Measurements from ENCODE around the gene NISCH.

Gene NISCH

DNA sequence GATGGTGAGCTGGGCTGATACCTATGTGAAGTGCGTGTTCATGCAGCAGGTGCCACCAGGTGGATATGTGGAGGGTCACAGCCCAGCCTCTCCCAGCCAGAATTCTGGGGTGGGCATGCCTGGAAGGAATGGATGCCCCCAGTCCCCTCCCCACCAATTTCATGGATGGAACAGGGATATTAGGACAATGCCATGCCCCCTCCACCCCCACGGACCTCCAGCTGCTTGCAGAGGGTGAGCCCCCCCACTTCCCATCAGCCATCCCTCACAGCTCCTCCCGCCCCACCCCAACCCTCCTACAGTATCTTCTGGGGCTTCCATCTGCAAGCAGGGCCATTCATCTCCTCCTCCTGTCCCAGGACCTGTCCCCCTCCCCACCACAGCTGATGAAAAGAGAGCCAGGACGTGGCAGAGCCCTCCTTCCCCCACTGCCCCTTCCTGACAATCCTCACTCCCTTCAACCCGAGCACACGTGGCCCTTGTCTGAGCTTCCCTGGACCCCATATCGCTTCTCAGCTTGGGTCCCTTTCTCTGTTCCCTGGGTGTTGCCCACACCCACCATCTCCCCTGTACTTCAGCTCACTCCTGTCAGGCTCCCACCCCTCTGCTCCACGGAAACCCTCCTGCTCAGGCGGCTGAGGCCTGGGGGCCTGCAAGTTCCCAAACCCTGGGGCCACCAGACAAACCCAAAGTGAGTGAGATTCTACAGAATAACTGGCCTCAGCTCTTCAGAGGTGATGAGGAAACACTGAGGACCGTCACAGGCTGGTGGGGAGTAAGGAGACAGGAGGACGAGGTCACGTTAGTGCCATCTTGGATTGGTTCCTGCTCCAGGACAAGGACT is 7.7 kb upstream of the NISCH start:
- DNase-seq: no peak

DNA sequence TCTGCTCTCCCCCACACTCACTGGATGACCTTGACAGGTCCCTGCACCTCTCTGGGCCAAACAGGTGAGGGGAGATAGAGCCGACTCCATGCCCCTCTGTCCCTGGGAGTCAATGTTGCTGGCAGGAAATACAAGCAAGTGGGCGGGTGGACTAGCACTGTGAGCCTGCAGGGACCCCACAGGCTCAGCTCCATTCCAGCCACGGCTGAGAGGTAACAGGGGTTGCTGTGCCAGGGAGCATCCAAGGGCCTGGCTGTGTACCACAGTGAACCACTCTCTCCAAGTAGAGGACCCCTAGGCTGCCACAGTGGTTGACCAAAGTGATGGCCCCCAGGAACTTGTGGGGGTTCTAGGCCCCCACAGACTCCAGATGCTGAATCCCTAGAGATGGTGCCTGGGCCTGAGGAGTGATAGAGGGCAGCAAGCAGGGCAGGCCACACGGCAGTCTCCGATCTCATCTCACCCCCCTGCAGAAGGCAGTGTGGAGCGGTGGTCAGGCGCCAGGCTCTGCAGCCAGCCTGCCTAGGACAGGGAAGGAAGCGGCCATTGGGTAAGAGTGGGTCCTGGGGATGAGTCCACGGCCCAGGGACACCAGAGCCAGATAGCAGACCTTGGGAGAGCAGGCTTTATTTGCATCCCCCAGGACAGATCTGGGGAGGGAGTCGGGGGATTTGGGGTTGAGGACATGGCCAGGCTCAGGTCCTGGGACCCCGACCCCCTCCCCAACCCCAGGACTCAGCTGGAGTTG is 4.7 kb upstream of the NISCH start:
- no peak for DNase-seq

DNA sequence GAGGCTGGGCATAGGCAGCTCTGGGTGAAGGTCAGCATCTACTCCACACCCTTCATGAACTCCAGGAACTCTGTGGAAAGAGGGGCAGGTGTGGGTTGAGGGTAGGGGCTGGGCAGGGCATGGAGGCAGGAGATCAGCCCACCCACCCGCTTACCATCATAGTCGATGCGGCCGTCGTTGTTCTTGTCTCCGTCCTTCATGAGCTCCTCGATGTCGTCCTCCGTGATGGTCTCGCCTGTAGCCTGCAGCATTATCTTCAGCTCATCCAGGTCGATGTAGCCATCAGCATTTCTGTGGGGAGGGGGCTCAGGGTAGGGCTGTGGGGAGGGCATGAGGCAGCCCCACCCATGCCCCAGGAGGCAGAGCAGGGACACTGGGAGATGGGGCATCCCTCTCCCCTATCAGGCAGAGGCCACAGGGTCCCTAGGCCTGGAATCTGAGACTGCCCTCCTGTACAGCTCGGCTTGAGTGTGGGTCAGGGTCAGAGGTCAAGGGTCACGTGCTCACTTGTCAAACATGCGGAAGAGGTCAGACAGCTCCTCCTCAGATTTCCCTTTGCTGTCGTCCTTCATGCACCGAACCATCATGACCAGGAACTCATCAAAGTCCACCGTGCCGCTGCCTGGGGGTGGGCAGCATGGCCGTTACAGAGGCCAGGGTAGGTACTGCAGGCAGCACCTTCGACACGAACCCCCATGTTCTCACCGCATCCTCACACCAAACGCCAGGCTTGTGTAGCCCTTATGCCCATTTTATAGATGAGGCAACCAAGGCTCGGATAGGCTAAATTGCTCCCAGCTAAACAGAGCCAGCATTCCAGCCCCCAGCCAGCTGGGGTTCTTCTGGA is 3.9 kb upstream of the NISCH start:
- DNase-seq: no peak

DNA sequence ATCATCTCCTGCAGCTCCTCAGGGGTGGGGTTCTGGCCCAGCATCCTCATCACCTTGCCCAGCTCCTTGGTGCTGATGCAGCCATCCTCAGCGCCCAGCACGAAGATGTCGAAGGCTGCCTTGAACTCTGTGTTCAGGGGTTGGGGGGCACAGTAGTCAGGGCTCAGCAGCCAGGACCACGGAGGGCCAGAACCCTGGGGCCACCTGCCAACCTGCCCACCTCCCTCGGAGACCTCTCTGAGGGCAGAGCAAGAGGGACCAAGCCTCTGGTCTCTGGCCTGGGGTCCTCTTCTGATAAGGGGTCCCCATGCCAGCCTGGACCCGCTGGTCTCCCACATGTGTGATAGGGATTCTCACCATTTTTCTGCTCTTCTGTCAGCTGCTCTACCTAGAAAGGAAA is 3.3 kb upstream of the NISCH start:
- no peak for DNase-seq

DNA sequence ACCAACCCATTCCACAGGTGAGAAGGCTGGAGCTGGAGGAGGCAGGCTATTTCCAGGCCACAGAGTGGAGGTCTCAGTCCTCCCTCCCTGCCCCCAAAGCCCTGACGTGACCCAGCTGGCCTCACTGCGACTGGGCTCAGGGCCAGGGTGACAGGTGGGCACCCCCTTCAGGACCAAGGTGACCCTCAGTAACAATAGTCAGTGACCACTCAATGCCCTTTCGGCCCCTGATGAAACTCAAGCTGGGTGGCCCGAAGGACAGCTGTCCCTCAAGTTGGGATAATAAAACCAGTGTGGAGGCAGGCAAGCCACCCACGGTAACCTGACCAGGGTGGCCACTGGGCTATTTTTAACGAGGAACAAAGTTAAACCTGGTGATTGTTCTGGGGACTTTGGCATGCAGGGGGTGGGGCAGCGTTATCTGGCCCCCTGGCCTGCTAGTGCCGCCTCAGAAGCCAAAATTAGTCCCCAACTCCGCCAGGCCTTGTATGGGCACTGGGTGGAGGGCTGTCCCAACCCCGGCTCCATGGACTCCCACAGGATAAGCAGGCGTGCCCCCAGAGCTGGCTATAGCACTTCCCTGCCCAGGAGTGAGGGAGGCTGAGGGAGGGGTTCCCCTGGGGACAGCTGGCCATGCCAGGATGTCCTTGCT is 2.7 kb upstream of the NISCH start:
- no peak for DNase-seq

DNA sequence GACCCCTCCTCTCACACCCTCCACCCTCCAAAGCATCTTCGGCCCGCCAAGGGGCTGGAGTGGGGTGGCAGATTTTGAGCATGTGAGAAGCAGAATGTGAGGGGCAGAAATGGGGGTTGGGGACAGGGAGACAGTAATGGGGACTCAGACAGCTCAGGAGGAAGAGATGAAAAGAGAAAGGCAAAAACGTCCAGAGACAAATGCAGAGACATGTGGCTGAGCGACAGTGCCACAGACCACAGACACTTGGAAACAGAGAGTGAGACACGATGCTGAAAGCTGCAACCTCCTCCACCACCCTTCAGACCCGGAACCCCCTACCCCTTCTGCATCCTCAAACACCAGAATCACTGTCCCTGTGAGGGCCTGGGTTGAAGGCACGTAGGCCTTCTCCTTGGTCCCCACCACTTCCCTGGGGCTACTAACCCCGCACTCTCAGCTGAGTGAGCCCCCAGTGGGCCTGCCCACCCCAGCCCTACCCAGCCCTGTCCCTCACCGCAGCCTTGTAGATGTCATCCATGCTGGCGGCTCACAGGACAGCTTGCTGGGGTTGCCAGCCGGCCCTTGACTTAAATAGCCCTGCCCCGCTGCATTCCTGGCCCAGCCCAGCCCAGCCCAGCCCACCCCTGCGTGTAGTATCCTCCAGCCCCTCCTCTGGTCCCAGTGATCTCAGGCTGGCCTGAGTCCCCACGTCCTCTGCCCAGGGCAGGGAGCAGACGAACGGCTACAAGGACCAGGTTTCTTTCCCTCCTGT is 1.7 kb upstream of the NISCH start, which contains the start of gene TNNC1:
TNNC1 (minus strand) TSS at position 546 of the 754 bp plus-strand sequence; CDS start at position 520, 26 bp downstream.
- DNase-seq: no peak

DNA sequence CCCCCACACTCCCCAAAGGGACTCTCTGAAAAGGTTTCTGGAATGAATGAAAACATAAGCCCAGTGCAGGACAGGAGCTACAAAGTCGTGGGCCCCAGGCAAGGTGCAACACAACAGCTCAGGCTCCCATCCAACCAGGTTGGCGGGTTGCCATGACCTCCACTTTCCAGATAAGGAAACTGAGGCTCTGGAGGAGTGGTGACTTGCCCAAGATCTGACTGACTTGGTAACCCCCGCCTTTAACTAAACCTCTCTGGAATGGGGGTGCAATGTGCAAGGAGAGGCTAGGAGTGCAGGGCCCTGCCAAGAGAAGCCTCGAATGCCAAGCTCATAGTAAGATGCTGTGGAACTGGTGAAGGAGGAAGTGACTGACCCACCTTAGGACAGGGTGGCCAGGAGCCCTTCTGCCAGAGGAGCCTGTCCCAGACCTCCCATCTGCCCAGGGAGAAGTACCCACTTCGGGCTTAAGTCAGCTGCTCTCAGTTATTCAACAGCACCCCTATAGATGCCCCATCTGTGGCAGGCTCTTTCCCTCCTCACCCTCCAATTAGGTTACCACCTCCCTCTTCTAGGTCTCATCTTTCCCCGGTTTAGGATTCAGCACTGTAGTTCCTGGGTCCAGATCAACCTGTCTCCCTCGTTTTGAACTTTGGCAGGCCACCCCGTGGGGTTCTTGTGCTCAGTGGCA is 1.0 kb upstream of the NISCH start:
- DNase-seq: no peak

DNA sequence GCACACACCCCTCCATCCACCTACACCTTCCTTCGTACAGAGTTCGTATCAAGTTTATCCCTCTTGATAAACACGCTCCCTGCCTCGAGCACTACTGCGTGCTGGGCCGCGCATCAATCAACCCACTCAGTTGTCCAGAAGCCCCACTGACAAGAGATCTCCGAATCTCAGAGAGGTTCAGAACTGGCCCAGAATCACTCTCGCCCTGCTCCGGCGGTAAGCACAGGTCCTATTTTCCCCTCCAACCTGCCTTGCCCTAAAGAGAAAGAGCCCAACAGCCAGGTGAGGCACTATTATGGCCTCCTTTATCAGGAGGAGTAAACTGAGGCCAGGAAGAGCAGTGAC is 494 bp upstream of the NISCH start:
- DNase-seq: no peak

DNA sequence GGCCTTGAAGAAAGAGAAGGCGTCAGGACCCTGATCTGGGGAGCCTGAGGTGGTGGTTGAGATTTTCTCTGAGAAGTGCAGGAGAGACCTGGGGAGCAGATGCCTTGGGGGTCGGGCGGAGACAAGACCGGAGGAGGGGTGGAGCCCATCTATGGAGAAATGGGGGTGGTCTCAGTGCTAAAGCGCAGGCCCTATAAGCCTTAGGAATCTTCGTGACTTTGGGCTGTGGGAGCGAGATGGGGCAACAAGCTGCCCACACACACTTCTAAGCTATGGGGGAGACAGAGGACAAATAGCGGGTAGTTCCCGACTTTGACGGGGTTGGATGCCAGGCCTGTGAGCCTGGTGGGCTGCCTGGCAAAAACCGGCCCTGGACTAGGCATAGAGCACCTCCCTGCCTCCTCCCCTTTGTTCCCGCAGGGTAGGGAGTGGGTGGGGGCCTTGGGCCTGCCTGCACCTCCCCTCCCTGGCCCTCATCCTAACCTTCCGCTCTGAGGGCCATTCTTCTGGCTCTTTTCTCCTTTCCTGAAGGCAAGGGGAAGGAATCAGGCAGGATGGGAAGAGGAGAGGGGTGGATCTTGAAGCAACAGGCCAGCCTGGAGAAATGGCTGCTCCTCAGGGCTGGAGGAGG is 880 bp downstream of the NISCH start:
- DNase-seq: peak in 2 of 6 experiments; percentile 9 to 42

DNA sequence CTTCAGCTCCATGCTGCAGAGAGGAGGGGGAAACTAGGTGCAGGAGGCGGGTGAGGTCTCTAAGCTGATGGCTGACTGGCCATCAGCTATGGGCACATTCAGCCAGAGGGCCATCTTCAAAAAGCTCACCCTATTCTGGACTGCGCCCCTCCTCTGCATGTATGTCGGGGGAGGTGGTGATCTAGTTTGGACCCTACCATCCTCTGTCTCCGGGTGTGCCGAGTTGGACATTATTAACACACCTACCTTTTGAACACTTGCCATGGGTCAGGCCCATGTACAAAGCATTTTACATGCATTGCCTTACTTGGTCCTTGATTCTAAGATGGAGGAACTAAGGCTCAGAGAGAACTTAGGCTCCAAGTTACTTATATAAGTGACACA is 1.4 kb downstream of the NISCH start:
- DNase-seq: no peak

DNA sequence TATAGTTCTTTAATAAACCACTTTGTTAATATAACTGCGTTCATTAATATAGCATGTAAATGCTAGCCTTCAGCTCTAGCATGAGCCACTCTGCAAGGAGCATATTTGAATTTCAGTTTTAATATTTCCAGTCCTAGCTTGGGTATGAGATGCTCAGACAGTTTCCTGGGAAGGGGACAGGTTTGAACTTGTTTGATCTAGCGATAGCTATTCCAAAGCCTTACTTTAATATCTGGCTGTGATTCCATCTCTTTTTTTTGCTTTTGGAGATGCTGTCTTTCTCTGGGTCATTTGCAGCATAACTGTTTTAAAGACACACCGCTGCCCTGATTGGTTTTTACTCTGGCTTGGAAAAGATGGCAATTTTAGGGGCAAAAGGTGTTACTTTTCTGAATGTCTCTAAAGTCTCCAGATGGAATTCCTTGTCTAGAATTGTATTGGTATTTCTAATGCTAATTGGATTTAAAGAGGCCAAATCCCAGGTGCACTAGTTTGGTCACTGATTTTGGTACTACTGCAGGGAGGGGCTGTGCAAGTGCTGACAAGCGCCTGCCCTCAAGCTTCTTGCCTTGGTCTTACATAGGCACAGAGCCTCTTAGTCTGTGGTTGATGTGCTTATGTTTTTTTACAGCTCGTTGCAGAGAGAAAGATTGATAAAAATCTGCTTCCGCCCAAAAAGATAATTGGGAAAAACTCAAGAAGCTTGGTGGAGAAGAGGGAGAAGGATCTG is 2.8 kb downstream of the NISCH start:
- DNase-seq: no peak

DNA sequence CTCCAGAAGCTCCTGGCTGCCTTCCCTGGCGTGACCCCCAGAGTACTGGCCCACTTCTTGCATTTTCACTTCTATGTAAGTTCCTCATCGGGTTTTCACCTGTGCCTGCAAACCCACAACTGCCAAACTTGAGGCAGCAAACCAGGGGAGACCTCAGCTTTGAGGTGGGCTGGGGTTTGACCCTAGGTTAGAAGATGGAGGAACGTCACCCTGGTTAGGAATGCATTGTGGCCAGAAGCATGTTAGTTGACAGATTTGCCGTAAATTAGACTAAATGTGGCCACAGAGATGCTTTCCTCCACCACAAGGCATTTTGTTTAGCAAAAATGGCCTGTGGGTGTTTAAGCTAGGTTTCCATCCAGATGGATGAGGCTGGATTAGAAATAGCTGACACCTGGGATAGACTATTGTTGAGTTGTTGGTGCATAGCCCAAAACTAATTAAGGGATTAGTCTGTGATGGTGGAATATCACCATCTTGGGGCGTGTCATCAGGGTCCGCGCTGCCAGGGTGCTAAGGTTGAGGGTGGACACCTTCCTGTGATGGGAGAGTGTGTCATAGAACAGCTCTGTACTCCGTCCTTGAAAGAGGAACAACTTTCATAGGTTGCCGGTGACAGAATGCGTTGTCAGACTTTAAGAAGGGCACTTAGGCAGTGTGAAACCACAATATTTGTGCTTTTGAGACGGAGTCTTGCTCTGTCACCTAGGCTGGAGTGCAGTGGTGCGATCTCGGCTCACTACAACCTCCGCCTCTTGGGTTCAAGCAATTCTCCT is 3.6 kb downstream of the NISCH start:
- DNase-seq: no peak

DNA sequence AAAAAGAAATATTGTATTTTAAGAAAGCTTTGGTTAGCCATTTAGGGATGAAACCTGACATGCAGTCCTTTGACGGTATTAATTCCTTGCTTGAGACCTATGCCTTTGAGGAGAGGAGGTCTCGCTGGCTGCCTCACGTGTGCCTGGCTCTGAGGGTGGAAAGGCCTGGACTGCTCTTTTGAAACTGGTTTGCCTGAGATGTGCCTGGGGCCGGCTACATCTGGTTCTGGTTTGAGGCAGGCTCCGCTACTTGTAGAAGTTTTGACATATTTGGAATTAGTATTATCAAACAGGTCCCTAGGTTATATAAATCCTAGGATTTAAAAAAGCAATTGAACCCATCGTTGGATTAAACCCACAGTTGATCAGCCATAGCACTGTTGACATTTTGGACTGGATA is 6.5 kb downstream of the NISCH start:
- no peak for DNase-seq

DNA sequence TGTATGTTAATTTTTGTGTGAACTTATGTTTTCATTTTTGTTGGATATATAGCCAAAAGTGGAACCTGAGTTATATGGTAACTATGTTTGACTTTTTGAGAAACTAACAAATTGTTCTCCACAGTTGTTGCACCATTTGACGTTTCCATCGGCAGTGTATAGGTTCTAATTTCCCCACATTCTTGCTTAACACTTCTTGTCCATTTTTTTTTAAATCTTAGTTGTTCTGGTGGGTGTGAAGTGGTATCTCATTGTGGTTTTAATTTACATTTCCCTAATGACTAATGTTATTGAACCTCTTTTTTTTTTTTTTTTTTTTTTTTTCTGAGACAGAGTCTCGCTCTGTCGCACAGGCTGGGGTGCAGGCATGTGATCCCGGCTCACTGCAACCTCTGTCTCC is 8.0 kb downstream of the NISCH start:
- DNase-seq: no peak

DNA sequence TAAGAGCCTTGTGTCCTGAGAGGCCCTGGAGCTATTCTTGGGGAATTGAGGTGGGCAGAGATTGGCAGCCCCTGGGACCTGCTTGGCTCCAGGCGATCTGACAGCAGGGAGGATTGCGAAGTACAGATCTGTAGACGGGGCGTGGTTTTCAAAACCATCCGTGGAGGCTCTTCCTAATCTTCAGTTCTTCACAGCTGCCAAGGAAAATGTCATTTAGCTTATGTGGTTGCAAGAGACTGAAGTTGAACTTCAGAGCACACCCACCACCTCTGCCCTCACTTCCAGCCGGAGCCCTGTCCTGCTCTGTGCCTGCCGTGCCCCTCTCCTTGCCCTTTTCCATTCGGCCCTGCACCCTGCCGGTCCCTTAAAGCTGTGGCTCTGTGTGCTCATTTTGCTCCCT is 12.9 kb downstream of the NISCH start:
- DNase-seq: no peak

DNA sequence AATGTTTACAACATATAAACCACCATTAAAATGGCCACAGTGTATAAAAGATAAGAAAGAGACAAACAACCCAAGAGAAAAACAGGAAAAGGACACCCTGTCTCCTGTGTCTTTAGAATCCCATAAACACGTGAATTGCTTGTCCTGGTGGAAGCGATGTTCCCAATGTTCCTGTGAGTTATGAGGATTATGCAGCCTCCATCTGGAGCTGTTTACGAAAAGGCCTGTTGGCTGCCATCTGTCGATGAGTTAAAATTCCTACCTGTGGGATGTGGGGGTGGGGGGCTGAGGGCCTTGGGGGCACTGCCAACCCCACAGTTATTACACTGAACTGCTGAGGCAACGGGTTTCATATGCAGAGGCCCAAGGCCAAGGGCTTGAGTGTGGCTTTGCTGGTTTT is 13.6 kb downstream of the NISCH start:
- no peak for DNase-seq

DNA sequence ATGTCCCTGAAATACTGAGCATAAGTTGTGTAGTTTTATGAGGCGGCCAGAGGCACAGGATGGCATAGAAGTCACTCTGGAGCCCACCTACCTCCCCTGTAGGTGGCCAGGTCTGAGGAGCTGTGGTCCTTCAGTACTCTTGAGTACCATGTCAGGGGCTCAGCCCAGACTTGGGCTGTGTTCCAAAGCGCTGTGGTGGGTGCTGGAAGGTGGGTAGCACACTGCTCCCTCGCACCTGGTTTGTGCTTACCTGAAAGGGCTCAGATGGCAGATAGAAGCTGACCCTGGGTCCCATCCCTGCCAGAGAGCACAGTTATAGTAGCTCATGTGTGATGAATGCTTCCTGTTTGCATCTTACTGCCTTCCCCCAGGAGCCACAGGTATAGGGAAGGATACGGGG is 15.5 kb downstream of the NISCH start:
- no peak for DNase-seq

DNA sequence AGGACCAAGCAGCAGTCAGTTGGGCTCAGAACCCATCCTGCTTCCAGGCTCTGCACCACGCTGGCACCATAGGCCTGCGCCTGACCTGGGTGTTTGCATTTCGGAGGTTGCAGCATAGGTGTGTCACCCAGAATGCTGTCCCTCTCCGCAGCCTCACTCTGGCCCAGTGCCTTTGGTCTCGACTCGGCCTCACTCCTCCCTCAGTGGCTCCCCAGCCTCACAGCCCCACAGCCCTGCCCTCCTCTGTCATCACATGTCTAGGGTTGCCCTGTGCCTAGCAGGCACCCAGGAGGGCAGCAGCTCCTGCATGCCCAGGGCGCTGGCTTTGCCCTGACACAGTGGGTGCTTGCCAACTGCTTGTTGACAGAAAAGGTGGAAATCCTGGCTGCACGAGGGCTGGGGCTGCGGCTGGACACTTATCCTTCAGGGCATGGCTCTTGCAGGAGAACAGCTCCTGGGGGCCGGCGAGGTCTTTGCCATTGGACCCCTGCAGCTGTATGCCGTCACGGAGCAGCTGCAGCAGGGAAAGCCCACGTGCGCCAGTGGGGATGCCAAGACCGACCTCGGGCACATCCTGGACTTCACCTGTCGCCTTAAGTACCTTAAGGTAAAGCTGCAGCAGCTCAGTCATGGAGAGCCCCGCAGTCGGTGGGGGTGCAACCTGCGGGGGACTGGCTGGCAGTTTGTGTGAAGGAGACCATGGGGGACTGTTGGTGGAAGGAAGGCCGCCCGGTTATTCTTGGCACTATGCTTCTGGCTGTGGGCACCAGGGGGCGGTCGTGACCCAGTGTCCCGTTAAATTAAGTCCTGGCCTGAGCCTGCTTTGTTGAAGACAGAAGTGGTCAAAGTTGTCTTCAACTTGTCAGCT is 16.2 kb downstream of the NISCH start:
- no peak for DNase-seq
